ENCODE measurements around the gene STK39.
"Not testable (repeated sequence)": the region's sequence is repeated elsewhere in the genome, so short reads cannot be mapped to it uniquely, and the experiment has no call there.

- TF ChIP-seq CBX8 (IDR thresholded peaks at IDR 0.05); CHD2 (IDR thresholded peaks at IDR 0.05; ENCODE audit: low read length, partially characterized antibody); MYC (IDR thresholded peaks at IDR 0.05; ENCODE audit: borderline replicate concordance, low read length); KDM5A (IDR thresholded peaks at IDR 0.05); RAD21 (conservative IDR thresholded peaks at IDR 0.05 in 1 of 2, IDR thresholded peaks at IDR 0.05 in 1 of 2); RFX5 (IDR thresholded peaks at IDR 0.05); ESRRA (IDR thresholded peaks at IDR 0.05; ENCODE audit: borderline replicate concordance, low read length); REST (IDR thresholded peaks at IDR 0.05); MAX (IDR thresholded peaks at IDR 0.05); EP300 (IDR thresholded peaks at IDR 0.05); POLR2A (IDR thresholded peaks at IDR 0.05; ENCODE audit: low read length): not testable (repeated sequence)
- TF ChIP-seq, protein P1, sequence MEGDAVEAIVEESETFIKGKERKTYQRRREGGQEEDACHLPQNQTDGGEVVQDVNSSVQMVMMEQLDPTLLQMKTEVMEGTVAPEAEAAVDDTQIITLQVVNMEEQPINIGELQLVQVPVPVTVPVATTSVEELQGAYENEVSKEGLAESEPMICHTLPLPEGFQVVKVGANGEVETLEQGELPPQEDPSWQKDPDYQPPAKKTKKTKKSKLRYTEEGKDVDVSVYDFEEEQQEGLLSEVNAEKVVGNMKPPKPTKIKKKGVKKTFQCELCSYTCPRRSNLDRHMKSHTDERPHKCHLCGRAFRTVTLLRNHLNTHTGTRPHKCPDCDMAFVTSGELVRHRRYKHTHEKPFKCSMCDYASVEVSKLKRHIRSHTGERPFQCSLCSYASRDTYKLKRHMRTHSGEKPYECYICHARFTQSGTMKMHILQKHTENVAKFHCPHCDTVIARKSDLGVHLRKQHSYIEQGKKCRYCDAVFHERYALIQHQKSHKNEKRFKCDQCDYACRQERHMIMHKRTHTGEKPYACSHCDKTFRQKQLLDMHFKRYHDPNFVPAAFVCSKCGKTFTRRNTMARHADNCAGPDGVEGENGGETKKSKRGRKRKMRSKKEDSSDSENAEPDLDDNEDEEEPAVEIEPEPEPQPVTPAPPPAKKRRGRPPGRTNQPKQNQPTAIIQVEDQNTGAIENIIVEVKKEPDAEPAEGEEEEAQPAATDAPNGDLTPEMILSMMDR (IDR thresholded peaks at IDR 0.05), result not testable (repeated sequence)
These were observed 205.1 kb downstream of the STK39 start for GRCh38 chr2:168042127-168042824.

Measured in A549 (cell line).